Stimulated activated CD4-positive, alpha-beta T cell treated with anti-CD3 and anti-CD28 coated beads, Interleukin-15, amount 100 ng/mL, for 24 hours (primary cell): ENCODE results near the gene AFF1.

Experiments
- DNase-seq: peaks from one replicate; pipeline ENCODE4 v3.0.0-alpha.2; 2020

Gene AFF1

DNA sequence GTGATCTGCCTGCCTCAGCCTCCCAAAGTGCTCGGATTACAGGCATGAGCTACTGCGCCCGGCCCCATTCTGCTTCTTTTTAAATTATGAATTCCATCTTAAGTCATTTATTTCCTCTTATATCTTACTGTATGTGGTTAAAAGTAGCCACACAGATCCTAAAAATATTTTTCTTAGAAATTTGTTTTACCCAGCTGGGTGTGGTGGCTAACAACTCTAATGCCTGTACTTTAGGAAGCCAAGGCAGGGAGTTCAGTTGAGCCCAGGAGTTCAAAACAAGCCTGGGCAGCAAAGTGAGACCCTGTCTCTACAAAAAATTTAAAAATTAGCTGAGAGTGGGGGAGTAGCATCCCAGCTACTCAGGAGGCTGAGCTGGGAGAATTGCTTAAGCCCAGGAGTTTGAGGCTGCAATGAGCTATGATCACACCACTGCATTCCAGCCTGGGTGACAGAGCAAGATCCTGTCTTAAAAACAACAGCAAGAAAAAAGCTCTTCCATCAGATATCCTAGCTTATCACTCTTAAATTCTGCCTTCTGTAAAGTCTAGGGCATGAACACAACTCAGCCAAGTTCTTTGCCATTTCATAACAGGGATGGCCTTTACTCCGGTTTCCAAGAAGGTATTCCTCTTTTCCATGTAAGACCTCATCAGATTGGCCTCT is 15.1 kb upstream of the AFF1 start:
- no peak for DNase-seq

DNA sequence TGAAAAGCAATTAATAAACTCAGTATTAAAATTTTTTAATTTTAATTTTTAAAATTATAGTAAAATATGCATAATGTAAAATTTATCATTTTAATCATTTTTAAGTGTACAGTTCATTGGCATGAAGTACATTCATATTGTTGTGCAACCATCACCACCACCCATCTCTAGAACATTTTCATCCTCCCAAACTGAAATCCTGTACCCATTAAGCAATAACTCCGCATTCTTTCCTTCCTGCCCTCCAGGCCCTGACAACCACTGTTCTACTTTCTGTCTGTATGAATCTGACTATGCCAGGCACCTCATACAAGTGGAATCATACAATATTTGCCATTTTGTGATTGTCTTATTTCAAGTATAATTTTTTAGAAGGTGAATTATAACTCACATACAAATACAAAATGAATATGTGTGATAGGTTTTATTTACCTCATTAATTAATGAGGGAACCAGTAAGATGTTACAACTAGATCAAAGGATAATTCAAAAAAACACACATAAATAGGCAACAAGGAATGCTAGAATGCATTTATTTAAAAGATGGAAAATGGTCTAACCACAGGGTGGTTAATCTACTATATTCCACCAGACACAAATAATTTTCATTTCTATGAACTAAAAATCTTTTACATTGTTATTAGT is 13.1 kb upstream of the AFF1 start:
- no peak for DNase-seq

DNA sequence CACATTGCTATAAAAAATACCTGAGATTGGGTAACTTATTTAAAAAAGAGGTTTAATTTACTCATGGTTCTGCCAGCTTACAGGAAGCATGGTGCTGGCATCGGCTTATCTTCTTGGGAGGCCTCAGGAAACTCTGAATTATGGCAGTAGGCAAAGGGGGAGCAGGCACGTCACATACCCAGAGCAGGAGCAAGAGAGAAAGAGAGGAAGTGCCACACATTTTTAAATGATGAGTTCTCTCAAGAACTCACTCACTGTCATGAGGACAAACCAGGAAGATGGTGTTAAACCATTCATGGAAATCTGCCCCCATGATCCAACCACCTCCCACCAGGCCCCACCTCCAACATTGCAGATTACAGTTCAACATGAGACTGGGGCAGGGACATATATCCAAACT is 10.0 kb upstream of the AFF1 start:
- no peak for DNase-seq

DNA sequence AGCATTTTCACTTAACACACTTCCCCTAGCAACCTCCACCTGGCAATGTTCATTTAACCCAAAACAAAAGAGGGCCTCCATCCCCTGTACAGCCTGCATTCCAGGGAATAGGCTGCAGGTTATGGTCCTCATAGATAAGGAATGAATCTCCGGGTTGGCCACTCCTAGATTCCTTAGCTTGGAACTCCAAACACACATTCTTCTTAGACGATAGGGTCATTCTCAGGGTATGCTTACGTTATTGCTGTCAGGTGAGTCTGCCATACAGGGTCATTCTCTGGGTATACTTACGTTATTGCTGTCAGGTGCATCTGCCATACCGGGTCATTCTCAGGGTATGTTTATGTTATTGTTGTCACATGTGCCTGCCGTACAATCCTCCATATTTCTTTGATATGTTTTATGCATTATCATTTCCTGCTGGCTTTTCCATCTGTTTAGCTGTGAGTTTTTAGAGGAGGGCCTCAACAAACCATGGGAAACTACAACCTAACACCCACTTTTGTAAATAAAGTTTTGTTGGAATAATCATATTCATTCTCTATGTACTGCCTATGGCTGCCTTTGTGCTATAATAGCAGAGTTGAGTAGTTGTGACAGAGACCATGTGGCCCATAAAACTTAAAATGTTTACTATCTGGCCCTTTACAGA is 8.2 kb upstream of the AFF1 start:
- no peak for DNase-seq

DNA sequence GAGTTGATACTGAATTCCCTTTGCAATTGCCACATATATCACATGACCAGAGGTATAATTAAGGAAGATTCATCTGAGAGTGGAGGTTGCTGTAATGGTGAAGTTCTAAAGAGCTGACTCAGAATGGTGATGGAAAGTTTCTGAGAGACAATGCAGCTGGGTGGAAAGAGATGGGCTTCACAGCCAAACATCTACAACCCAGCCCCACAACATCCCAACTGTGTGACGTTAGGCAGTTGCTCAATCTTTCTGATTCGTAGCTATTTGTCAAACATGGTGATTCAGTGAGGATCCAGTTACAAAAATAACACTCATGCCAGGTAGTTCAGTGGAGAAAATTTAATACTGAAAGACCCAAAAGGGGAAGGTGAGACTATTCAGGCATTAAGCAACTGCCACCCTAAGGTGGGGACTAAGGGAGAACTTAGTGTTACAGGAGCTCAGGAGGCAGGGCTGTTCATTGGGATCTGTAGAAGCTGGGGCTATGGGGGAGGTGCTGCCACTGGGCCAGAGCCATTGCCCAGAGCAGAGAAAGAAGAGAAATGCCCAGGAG is 6.9 kb upstream of the AFF1 start:
- peak; percentile 39 for DNase-seq

DNA sequence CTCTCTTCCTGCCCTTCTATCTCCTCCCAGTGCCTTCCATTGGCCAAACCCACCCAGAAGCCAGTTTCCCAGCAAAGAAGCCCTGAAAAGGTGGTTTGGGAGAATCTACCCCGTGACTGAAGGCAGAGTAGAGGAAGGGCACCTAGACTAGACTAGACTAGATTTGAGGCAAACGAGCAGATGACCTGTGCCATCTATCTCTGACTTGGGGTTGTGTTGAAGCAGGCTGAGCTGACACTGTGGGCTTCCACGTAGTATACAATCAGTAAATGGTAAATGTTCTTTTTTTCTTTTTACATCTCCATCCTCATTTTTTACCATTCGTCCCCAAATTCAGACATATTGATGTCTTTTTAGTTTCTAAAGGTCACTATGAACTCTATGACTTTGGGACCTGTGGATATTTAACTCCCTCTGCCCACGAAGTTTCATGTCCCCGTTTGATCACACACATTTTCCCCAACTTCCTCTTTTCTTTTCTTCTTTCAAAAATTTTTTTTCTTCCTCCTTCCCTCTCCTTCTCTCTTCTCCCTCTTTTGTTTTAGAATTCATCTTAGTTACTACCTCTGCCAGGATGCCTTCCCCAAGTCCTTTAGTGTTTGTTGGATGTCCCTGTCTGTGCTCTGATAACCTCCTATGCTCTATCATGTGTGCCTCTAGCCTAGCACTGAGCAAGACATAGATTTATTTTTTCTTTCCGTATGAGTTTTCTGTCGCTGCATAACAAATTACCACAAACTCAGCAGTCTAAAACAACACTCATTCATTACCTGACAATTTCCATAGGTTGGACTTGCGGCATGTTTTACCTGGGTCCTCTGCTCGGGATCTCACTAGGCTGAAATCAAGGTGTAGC is 6.2 kb upstream of the AFF1 start:
- no peak for DNase-seq

DNA sequence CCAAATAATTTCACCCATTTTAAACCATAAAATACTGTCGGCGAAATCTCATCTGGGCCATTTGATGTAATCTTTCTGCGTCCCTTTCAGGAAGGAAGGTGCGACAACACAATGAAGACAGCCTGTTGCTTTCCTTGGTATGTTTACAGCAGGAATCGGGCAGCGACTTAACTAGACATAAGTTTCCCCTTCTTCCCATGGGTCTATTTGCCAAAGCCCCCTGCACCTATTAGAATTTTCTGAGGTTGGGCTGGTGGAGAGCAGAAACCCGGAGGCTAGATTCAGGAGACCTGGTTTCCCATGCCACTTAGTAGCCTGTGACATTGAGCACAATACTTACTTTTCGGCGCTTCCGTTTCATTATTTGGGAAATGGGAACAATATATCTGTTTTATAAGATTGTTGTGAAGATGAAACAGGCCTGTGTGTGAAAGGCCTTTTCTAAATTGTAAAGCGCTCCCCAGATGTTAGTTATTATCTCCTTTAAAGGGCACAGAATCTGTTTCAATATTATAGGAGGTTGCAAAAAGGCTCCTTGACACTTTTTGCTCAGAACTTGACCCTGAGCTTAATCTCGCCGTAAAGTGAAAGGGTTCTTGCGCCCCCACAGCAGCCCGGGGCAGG is 552 bp upstream of the AFF1 start:
- peak; percentile 6 for DNase-seq

DNA sequence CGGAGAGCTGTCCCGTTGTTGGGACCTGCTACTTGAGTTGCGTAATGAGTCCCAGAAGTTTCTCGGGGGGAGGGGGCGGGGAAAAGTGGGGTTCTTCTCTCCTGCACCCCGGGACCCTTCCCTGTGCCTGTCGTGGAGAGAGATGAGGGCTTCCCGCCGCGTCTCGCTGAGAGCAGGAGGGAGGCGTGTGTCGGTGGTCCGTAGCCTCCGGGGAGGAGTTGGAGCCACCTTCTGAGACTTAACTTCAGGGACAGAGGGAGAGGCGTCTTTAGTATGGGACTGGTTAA is 698 bp downstream of the AFF1 start:
- DNase-seq: peak; percentile 56

DNA sequence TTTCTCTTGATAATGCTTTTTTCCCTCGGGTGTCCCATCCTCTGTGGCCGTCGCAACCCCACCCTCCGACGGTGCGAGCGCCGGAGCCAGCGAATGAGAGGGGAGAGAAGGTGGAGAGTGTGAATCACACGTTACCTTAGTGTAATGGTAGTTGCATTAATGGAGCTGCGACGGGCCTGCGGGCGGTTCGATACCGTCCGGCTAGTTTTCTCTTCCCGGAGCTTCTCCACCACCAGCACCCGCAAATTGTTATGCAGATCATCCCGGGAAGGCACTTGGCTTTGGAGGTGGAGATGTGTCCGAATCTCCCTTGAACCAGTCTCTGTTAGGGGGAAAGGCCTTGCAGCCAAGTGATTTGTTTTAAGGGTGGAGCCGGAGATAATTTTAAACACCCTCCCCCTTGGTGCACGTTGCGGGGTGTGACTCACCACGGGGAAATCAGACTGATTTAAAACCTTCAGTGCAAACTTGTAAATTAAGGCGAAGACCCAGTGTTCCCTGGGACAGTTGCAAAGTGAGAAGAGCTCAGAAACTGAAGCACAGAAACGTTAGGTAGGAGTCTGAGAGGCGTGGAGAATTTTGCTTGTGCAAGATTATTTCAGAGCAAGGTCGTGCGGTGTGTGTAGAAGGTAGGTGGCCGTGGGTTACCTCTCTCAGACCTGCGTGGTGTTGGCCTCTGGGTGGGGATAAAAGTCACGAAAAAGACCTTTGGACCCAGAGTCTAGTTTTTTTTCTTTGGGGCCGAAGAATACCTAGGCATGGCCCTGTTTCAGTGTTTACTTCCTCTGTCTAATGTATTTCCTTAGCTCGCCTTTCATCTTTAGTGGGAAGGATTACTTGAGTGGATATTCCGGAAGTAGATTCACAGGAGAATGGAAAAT is 1.3 kb downstream of the AFF1 start:
- peak; percentile 81 for DNase-seq

DNA sequence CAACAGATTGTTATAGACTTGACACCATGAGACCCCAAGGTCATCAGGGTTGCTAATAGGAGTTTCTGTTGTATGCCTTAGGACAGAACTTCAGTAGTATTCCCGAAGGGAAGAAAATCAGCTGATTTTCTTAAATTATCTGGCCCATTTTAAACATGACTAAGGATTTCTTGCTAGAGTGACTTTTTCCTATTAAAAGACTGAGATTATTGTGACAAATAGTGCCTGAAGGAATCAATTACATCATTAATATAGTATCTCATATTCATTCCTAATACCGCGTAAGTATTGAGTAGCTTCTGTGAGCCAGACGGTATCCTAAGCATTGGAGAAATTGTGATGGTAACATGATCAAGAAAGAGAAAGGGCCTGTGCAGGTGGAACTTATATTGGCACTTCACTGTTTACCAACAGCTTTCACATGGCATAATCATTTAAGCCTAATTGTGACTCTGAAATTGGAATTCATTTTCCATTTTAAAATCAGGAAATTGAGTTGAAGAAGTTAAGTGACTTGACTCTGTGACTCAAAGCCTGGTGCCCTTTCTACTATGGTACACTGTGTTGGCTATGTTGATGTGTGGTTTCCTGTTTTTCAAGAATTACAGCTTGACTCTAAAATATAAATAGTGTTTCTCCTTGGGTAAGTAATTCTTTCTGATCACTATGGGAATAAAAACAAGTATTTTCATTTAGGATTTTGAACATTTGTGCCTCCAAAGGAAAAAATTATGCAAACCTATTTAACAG is 4.1 kb downstream of the AFF1 start:
- DNase-seq: no peak

DNA sequence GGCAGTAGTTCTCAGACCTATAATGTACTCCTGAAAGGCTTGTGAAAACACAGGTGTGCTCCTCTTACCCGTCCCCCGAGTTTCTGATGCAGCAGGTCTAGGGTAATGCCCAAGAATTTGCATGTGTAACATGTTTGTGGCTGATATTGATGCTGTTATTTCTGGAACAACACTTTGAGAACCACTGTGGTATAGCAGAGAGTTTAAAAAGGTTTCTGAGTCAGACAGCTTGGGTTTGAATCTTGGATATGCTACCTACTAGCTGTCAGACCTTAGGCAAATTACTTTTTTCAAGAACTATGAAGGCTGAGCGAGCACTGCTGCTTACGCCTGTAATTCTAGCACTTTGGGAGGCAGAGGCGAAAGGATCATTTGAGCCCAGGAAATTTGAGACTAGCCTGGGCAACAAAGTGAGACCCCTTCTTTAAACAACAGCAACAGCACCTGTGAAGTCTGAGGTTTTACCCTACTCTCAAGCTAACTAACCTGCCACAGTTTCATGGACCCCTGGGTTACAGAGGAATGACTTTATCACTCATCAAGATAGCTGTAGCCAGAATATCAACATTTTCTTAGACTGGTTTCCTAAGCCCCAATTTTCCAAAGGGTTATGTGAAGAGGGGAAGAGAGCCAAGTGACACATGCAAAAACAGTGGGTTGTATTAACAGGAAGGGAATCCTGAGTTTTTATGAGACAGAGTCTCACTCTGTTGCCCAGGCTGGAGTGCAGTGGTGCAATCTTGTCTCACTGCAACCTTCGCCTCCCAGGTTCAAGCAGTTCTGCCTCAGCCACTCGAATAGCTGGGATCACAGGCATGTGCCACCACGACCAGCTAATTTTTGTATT is 5.1 kb downstream of the AFF1 start:
- peak; percentile 21 for DNase-seq

DNA sequence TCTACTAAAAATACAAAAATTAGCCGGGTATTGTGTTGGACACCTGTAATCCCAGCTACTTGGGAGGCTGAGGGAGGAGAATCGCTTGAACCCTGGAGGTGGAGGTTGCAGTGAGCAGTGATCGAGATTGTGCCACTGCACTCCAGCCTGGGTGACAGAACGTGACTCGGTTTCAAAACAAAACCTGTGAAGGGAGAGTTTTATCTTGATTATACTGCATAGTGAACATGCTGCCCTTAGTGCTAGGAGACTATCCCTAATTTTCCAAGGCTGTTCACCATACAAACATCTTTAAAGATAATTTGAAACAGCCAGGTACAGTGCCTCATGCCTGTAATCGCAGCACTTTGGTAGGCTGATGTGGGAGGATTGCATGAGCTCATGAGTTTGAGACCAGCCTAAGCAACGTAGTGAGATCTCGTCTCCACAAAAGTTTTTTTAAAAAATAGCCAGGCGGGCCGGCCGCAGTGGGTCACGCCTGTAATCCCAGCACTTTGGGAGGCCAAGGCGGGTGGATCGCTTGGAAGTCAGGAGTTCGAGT is 6.2 kb downstream of the AFF1 start:
- DNase-seq: no peak

DNA sequence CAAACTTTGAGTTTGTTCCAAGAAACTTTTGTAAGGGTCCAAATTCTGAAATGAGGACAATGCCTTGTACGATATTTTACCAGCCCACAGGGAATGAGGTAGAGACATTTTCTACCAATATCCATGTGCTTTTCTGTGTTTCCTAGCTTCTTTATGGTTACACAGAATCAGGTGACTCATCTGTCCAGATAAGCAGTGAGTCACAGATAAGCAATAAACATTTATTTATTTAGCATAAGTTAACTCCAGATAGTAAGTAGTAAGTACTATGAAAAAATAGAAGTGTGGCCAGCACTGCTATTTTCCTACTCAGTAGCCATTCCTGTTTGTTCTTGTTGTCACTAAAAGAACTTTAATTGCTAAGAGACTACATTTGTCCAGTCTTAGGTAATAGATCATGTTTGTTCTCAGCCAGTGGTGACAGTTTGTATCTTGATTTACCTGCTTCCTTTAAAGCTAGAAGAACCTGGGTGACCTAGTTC is 7.4 kb downstream of the AFF1 start:
- no peak for DNase-seq

DNA sequence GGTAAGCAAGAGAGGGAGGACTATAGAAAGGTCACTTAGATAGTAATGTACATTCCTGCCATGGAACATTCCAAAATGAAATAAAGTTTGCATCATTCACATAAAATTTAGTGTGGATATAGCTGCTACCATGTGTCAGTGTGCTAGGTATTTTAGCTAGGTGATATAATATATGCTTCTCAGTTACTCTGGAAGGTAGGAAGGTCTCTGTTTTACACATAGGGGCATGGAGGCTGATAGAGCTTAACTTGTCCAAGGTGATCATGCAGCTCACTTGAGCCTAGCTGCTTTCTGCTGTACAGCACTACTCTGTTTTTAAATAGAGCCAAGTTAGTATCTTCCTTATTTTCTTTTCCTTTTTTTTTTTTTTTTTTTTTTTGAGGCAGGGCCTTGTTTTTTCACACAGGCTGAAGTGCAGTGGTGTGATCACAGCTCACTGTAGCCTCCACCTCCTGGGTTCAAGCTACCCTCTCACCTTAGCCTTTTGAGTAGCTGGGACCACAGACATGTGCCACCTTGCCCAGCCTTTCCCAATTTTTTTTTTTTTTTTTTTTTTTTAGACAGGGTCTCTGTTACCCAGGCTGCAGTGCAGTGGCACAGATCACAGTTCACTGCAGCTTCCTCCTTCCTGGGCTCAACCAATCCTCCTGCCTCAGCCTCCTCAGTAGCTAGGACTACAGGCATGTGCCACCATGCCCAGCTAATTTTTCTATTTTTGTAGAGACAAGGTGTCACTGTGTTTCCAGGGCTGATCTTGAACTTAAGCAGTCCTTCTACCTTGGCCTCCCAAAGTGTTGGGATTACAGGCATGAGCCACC is 10.4 kb downstream of the AFF1 start:
- DNase-seq: no peak

DNA sequence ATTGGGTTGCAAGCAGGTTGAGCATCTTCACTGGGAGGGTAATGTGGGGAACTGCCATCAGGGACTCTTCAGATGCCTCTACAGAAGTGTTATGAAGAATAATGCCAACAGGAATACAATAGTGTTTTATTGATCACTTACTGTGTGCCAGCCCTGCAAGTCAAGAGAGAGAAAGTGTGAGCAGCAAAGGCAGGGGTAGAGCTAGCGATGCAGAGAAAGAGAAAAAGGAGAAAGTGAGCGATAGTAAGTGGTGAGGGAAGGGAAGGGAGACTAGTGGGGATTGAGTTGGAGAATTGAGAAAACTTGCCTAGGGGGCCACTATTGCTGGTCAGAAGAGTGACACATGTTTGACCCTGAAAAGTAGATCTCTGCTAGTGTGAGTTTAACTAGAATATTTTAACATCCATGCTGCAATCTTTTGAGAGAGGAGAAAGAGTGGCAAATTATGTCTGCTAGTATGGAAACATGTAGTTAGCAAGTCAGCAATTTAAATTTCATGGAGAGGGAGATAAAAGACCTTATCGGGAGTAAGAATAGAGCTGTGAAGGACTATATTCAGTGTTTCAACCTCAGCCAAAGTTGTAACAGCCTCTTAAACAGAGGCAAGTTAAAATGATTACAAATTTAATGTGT is 12.2 kb downstream of the AFF1 start:
- DNase-seq: no peak

DNA sequence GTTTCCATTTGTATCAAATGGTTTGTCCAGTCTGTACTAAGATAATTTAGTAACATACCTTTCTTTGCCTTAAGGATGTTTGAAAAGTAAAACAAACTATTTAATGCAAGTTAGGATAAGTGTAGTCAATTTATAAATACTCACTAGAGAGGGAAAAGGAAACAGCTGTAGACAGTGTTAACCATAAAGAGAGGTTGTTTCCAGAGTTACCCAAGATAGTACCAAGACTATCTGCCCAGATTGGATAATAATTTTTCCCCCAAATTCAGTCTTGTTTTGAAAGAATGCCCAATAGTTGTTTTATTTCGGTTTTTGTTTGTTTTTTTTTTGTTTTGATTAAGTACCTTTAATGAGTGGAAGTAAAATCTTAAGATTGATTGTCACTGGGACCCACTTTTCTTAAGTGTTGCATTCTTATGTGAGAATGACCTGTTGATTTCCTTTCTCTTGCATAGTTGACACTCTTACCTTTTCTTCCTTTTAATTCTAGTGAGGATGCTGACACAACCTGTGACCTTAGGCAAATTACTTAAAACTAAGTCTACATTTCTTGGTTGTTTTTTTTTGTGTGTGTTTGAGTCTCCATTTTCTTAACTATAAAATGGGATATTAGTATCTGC is 12.8 kb downstream of the AFF1 start:
- no peak for DNase-seq

DNA sequence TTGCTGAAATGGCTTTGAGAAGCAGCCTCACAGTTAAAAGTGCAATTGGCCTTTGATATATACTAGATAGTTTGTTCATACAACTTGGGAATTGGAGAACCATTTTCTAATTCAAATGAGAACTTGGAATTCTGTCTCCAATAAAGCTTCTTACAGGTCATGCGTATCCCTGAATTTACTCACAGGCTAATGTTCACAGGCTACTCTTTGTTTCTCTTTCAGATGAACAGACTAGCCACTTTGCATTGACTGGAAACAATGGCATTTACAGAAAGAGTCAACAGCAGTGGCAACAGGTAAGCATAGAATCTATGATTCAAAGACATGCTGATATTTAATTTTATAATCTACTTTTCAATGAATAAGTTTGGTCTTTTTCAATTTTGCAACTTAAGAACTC is 13.5 kb downstream of the AFF1 start:
- no peak for DNase-seq
